Activated CD4-positive, alpha-beta T cell treated with anti-CD3 and anti-CD28 coated beads, Interleukin-2, Interleukin-4, amounts not matched to agents 100 ng/mL and 50 ng/mL, durations not matched to agents 16 hours and 8 hours (primary cell): ENCODE results near the gene C4orf46.
"Not testable (repeated sequence)": the region's sequence is repeated elsewhere in the genome, so short reads cannot be mapped to it uniquely, and the experiment has no call there.

Experiments used
- DNase-seq: peaks from one replicate; pipeline ENCODE4 v3.0.0-alpha.2; 2020; ENCODE audit warnings: low spot score

Gene C4orf46

DNA sequence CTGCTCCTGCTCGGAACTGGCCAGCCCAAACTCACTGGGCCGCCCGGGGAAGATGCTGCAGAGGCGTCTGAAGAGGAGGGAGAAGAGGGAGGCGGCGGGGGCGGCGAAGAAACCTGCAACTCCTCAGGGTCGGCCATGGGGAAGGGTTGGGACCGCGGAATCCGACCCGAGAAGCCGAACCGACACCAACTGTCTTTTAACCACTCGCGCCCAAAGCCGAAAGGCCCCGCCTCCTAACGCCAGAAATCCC, at the start of gene C4orf46:
Gene C4orf46 (minus strand): TSS at position 223 of the 250 bp plus-strand sequence. CDS start 86 bp downstream, at position 137.
- DNase-seq: no peak

DNA sequence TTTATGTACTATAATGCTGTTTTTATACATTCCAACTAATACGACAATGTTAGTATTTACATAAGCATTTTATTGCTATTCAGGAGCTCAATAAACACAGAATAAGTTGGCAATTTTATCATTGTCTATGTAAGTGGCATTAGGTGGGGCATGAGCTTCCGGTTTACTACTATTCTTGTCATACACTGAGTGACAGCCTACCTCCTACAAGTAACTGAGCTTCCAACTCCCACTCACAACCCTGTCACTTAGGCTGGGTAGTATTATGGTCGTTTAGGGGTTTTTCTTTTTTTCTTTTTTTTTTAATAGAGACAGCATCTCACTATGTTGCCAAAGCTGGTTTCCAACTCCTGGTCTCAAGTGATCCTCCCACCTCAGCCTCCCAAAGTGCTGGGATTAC, 44.1 kb upstream of the C4orf46 start:
- DNase-seq: no peak

DNA sequence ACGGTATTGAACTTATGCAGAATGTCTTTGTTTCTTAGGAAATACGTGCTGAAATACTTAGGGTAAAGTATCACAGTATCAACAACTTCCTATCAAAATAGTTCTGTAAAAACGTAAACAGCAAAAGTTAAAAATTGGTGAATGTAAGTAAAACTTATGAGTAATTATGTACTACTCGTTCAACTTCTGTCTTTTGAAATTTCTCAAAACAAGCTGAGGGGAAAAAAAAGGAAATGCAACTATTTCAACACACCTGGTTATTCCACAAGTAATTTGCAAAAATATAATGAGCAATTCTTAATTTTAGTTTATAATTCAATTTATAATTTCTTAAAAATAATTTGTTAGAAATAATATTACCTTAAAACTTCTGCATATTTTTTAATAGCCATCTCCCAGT, 43.2 kb upstream of the C4orf46 start:
- no peak for DNase-seq

DNA sequence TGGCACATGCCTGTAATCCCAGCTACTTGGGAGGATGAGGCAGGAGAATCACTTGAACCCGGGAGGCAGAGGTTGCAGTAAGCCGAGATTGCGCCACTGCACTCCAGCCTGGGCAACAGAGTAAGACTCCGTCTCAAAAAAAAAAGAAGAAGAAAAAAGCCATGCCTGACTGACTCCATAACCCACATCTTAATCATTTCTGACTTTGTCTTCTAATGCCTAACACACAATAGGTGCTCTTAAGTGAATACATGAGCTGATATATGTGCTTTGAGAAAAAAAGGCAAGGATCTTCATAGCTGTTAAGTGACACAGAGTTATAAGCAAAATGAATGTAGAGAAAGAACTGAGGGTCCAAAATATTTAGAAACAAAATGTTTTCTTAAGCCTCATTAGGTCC, 40.9 kb upstream of the C4orf46 start:
- not testable (repeated sequence) for DNase-seq

GRCh38 chr4:158710814-158711213, 39.1 kb upstream of the C4orf46 start:
- DNase-seq: no peak

DNA sequence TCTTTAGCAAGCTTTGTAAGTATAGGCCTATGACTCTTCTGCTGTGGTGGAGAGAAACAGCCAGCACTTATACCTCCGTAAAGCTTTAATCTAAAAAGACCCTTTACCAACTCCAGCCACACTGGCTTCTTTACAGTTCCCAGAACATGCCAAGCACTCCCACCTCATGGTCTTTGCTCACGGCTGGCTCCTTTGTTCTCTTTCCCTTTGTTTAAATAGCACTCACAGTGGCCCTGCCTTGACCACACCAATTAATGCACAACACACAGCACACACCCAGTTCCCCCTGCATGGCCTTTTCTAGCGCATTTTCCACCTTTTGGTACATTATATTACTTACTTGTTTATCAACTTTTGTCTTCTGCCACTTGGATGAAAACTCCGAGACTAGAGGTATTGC, 32.6 kb upstream of the C4orf46 start:
- DNase-seq: no peak

DNA sequence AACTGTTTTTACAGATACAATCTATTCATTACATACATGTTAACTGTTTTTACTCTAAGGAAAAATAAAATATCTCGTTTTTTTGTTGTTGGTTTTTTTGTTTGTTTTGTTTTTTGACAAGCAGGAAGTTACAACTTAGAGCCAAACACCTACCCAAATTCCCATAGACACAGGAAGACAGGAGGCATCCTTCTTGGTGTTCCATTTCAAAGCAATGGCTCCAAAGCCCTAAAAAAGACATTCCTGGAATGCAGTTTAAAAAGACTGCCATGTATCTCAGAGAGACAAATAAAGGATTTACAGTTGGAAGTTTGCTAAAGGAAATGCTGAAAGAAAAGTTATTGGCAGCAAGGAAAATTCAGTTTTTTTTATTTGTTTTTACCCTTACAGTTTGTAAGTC, 17.1 kb upstream of the C4orf46 start:
- DNase-seq: no peak

DNA sequence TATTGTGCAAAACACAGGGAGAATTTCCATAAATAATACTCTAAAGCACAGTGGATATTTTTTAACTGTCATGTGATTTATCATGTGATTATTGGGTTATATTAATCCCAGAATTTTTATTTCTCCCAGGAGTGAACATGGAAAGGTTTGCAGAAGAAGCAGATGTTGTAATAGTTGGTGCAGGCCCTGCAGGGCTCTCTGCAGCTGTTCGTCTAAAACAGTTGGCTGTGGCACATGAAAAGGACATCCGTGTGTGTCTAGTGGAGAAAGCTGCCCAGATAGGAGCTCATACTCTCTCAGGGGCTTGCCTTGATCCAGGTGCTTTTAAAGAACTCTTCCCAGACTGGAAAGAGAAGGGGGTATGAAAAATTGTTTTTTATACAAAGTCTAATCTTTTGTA, 10.4 kb upstream of the C4orf46 start:
- DNase-seq: no peak

- DNase-seq: no peak
Measured at GRCh38 chr4:158681629-158682028, 9.9 kb upstream of the C4orf46 start.

GRCh38 chr4:158678767-158679166, 7.1 kb upstream of the C4orf46 start:
- DNase-seq: no peak

- DNase-seq: no peak
Measured at GRCh38 chr4:158676076-158676475, 4.4 kb upstream of the C4orf46 start.

DNA sequence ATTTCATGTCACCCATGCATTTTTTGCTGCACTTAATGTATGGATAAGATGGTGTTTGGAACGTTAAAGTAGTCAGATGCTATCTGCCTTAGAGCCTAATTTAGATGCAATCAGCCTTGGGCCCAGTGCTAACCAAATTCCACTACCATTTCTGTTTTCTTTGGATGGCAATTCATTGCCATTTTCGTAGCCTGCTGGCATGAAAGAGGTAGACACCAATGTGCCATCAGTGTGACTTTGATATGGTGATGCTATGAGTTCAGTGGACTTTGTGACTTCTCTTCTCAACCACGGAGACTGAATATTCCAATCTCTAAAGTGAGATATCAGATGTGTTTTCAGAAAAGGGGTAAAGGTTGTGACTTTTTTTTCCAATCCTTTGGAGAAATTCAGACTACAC, 1.9 kb upstream of the C4orf46 start:
- DNase-seq: no peak

DNA sequence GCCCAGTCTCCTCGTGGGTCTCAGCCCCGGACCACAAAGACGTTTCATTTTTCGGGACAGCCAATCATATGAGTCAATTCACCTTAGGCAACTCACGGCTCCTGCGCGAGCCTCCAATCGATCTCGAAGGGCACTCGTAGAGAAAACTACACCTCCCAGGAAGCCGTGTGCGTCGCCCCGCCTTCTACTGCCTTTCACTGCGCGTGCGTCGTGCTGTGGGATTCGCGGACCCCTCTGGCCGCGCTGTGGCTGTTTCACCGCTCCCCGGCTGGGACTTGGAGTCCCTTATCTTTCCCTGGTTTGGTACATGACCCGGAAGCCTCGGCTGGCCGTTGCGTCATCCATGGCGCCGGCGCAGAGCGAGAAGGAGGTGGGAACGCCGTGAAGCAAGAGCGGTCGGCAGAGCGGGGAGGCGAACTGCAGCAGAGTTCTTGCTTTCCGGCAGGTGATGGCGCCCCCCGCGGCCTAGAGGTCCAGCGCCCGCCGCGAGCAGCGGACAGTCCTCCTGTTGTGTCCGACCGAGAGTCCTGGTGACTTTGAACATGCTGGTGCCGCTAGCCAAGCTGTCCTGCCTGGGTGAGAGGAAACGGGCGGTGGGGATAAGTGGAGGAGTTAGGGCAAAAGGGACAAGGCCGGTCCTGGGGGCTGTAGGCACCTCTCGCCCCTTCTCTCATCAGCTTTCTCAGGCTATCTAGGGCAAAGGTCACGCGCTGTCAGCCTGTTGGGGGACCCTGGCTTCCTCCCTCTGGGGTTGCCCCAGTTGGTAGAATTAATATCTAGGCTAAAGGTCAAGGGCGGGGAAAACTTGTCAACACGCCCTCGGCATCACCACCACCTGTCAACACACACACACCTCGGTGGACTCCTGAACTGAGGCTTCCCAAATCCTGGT, 474 bp upstream of the C4orf46 start, which contains the start of gene ETFDH:
Gene ETFDH (plus strand): TSS at position 382 of the 892 bp plus-strand sequence. CDS start 161 bp downstream, at position 543.
- peak; percentile 99 for DNase-seq

DNA sequence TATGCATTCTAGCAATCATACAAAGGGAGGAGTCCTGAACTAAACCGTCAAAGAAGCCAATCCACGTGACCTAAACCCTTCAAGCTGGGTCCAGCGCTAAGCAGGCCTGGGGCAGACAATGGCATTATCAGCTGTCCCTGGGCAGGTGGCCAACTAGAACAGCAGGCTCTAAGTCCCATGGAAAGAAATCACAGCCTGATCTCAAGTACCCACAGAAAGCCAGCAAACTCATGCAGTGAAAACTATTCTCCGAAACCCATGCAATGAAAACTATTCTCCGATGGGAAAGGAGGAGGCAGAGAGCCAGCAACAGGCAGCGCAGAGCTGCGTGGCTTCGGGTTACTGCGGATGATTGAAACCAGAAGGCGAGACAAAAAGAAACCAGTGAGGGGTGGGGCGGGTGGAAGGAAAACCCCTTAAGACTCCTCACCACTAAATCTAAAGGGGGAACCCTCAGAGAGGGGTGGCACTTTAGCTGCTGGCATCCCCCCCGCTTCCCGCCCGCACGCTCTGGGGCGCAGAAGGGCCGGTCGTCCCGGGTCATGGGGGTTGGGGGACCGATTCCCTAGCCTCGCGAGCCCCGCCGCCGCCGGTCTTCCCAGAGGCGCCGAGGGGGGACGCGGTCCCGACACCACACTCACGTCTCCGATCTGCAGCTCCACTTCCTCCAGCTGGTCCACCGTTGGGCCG, 567 bp downstream of the C4orf46 start:
- peak; percentile 66 for DNase-seq

GRCh38 chr4:158669310-158669709, 2.4 kb downstream of the C4orf46 start:
- no peak for DNase-seq

DNA sequence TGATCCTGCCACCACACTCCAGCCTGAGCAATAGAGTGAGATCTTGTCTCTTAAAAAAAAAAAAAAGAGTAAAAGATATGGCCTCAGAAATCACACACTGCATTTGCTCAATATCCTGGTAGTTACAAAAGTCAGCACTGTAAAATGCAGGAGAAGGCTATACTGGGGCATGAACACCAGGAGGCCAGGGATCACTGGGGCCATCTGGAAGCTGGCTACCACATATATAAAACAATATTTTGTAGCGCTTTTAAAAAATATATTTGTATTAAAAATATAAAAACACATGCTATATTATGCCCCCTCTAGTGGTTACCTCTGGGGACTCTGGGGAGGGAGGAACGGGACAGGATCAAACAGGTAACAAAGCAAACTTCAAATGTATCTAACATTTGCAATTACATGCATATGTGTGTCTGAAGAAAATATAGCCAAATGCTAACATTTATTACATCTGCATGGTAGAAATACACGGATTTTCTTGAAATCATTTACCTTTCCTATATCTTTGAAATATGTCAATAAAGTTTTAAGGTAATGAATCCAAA, 4.0 kb downstream of the C4orf46 start:
- peak; percentile 37 for DNase-seq

DNA sequence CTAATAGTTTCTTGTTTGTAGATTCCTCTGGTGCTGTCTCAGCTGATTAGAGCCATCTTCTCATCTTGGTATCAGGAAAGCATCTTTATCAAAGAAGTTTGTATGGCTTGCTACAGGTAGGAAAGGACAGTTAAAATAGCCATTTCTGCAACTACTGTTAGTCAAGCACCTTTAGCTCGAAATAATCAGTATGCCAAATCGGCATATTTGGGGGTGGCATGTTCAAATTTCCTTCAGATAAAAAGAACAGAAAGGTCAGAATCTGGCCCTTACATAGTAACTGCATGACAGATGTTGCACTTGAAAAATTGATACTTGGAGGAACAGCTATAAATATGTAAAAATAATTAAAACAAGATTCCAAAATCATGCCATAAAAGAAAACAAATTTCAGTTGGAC, 4.8 kb downstream of the C4orf46 start:
- no peak for DNase-seq

GRCh38 chr4:158664806-158665205, 6.9 kb downstream of the C4orf46 start:
- DNase-seq: no peak

GRCh38 chr4:158663707-158664625, 7.7 kb downstream of the C4orf46 start:
- not testable (repeated sequence) for DNase-seq

DNA sequence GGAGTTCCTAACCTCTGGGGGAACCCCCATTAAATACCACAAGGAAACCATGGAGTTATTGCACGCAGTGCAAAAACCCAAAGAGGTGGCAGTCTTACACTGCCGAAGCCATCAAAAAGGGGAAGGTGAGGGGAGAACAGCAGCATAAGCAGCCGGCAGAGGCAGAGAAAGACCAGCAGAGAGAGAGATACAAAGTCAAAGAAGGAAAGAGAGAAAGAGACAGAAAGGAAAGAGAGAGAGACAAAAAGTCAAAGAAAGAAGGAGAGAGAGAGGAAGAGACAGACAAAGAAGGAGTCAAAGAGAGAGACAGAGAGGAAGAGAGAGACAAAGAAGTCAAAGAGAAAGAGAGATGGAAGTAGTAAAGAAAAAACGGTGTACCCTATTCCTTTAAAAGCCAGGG, 8.4 kb downstream of the C4orf46 start:
- not testable (repeated sequence) for DNase-seq

DNA sequence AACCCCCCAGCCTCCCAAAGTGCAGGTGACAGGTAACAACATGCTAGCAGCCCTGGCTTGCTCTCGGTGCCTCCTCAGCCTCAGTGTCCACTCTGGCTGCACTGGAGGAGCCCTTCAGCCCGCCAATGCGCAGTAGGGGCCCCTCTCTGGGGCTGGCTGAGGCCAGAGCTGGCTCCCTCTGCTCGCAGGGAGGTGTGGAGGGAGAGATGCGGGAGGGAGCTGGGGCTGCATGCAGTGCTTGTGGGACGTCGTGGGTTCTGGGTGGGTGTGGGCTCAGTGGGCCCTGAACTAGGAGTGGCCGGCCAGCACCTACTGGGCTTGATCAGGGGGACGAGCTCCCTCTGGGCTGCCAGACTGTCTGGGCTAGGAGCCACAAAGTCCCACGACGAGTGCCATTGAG, 14.4 kb downstream of the C4orf46 start:
- no peak for DNase-seq

GRCh38 chr4:158656439-158656838, 15.2 kb downstream of the C4orf46 start:
- DNase-seq: no peak
